Measurements from ENCODE around the gene RELT. TPM values are rescaled to one million over a fixed set of nuclear protein-coding genes. Genes with fewer than 3 reads are reported as not detected.

Gene RELT
- total RNA-seq, 1 donor from 2014 or later: 4.4 TPM

GRCh38 chr11:73390601-73391565, 14.7 kb downstream of the RELT start:
- DNase-seq (ENCODE audit: low read depth): no peak

DNA sequence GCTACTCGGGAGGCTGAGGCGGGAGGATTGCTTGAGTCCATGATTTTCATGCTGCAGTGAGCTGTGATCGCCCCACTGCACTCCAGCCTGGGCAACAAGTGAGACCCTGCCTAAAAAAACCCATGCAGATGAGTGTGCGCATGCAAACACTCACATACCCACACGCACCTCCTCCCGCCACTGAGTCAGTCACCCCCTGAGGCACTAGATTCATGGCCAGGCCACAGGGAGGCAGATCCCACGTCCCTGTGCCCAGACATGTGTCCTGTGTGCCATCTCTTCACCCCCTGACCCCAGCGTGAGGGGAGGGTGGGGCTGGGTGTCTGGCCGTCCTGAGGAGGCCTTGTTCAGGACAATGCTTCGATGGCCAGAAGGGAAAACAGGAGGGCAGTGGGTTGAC, 15.5 kb downstream of the RELT start:
- no peak for DNase-seq (ENCODE audit: low read depth)

GRCh38 chr11:73392108-73393010, 16.2 kb downstream of the RELT start:
- DNase-seq (ENCODE audit: low read depth): no peak

DNA sequence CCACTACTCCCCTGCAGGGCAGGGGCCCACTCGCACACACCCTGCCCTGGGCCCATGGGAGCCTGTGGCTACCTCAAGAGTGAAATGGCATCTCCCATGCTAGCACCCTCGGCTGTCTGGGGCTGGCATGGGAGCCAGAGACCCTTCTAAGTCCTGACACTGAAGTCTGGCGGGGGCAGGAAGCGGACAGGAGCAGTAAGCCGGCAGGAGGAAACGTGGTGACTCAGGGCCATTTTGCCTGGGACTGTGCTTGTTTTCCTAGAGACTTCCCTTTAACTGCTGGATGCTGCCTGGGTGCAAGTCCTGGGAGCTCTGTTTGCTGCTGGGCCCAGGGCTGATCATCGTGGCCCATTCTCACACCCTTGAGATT, 16.8 kb downstream of the RELT start:
- no peak for DNase-seq (ENCODE audit: low read depth)

- peak; percentile 63 for DNase-seq (ENCODE audit: low read depth)
These were observed 17.5 kb downstream of the RELT start for GRCh38 chr11:73393479-73394415.

GRCh38 chr11:73394416-73395296, 18.5 kb downstream of the RELT start:
- no peak for DNase-seq (ENCODE audit: low read depth)

DNA sequence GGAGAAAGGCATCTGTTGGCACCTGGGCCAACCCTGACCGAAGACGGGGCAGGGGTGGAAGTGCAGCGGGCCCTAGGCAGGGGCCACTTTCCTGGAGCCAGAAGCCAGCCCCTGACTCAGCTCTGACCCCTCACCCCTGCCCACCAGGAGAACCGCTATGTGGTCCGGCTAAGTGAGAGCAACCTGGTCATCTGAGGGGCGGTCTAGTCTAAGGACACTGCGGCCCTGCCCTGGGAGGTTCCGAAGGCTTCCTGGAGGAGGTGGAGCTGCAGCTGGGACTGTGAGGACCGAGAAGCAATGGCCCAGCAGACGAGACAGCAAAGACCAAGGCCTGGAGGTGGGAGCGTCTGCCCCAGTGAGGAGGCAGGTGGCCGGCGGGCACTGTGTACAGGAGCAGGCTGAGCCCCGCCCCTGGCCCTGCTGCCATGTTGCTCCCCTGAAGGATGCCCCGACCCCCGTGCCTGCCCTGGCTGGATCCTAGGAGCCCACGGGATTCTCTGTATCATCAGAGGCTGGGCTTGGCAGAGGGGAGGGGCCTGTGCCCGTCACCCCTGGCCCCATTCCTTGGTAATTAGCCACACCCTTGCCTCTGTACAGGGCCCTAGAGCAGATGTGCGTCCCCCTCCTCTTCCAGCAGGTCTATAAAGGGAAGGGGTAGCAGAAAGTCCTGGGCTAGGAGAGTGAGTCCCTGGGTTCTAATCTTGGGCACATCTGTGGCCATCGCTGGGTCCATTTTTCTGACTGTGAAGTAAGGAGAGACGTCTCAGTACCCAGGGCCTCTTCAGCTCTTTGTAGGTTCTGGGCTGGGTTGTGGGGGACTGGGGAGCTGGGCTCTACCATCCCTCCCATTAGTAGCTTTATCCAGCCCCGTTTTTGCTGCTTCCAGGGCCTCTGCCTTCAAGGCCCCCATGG, 19.4 kb downstream of the RELT start:
- DNase-seq (ENCODE audit: low read depth): no peak

GRCh38 chr11:73396251-73396930, 20.2 kb downstream of the RELT start:
- DNase-seq (ENCODE audit: low read depth): no peak

- no peak for DNase-seq (ENCODE audit: low read depth)
These were observed 20.8 kb downstream of the RELT start for GRCh38 chr11:73396985-73397384.

GRCh38 chr11:73397468-73398131, 21.4 kb downstream of the RELT start:
- no peak for DNase-seq (ENCODE audit: low read depth)

- no peak for DNase-seq (ENCODE audit: low read depth)
These were observed 21.9 kb downstream of the RELT start for GRCh38 chr11:73398132-73398526.

DNA sequence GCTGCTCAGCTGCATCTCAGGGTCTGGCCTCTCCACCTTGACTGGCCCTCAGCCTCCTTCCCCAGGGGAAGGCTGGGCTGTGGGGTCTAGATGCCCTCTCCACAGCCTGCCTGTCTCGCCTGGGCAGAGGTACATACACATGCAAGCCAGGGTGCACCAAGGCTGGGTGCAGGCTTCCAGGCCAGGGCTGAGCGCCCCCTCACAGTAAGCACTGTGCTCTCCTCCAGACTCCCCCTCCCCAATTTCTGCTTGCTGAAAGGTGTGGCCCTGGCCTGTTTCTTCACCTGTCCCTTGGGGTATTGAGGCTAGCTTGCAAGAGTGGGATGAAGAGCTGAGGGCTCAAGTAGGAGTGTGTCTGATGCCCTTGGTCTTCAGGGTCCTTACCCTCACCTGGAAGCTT, 22.5 kb downstream of the RELT start:
- no peak for DNase-seq (ENCODE audit: low read depth)

- no peak for DNase-seq (ENCODE audit: low read depth)
These were observed 23.0 kb downstream of the RELT start for GRCh38 chr11:73399159-73399590.

GRCh38 chr11:73399636-73400035, 23.4 kb downstream of the RELT start:
- no peak for DNase-seq (ENCODE audit: low read depth)

- no peak for DNase-seq (ENCODE audit: low read depth)
These were observed 24.1 kb downstream of the RELT start for GRCh38 chr11:73400293-73400692.

- DNase-seq (ENCODE audit: low read depth): no peak
These were observed 25.2 kb downstream of the RELT start for GRCh38 chr11:73401217-73401923.

Data from renal cortical epithelial cell (primary cell).